Astrocyte (in vitro differentiated cells and primary cell): Measurements from ENCODE around the gene NF2. TPM values are rescaled to one million over a fixed set of nuclear protein-coding genes. Genes with fewer than 3 reads are reported as not detected.
A peak's percentile ranks its signal among the peaks of the same experiment; 100 is the strongest.

Experiments used
- DNase-seq: peaks from one replicate; pipeline ENCODE4 v3.0.0-alpha.2; 2010; ENCODE audit warnings: low read depth
- FAIRE-seq: peaks from 2 replicates; lab custom pipeline; 2011; peaks lifted over from hg19 to GRCh38; lab: Jason Lieb, UNC
- H2AFZ ChIP-seq: 2 replicates; pipeline ENCODE4 v1.6.0; 2012; ENCODE audit warnings: low read depth, low read length, inconsistent platforms
- H3K27ac ChIP-seq: 2 replicates; pipeline ENCODE4 v1.5.1; 2011; ENCODE audit warnings: low read depth, low read length, inconsistent platforms
- H3K27me3 ChIP-seq: 2 replicates; pipeline ENCODE4 v1.6.0; 2011; ENCODE audit warnings: low read length, inconsistent platforms; ENCODE audit not compliant: insufficient read depth
- H3K36me3 ChIP-seq: 2 replicates; pipeline ENCODE4 v1.5.1; 2011; ENCODE audit warnings: low read length, inconsistent platforms; ENCODE audit not compliant: insufficient read depth
- H3K4me1 ChIP-seq: 2 replicates; pipeline ENCODE4 v1.5.1; 2011; ENCODE audit warnings: low read length, inconsistent platforms; ENCODE audit not compliant: insufficient read depth
- H3K4me2 ChIP-seq: 2 replicates; pipeline ENCODE4 v1.6.0; 2012; ENCODE audit warnings: low read length, inconsistent platforms
- H3K4me3 ChIP-seq: 2 replicates; pipeline ENCODE4 v1.5.1; 2011; ENCODE audit warnings: low read depth, mild to moderate bottlenecking, low read length, inconsistent platforms; ENCODE audit not compliant: insufficient read depth
- H3K79me2 ChIP-seq: 2 replicates; pipeline ENCODE4 v1.6.0; 2012; ENCODE audit warnings: mild to moderate bottlenecking, low read length, inconsistent platforms; ENCODE audit not compliant: insufficient read depth
- H3K9ac ChIP-seq: 2 replicates; pipeline ENCODE4 v1.6.0; 2012; ENCODE audit warnings: mild to moderate bottlenecking, low read length, inconsistent platforms
- H3K9me3 ChIP-seq: 2 replicates; pipeline ENCODE4 v1.5.1; 2012; ENCODE audit warnings: low read depth, mild to moderate bottlenecking, low read length, inconsistent platforms; ENCODE audit not compliant: insufficient read depth
- H4K20me1 ChIP-seq: 2 replicates; pipeline ENCODE4 v1.6.0; 2012; ENCODE audit warnings: low read length, inconsistent platforms; ENCODE audit not compliant: insufficient read depth
- H3K27ac Mint-ChIP-seq: one replicate; pipeline ENCODE4 v1.8.0; 2021; ENCODE audit warnings: mild to moderate bottlenecking, mixed read lengths; ENCODE audit not compliant: unreplicated experiment
- H3K27me3 Mint-ChIP-seq: one replicate; pipeline ENCODE4 v1.8.0; 2021; ENCODE audit warnings: low read depth, mixed read lengths; ENCODE audit not compliant: unreplicated experiment
- H3K36me3 Mint-ChIP-seq: one replicate; pipeline ENCODE4 v1.8.0; 2021; ENCODE audit warnings: low read depth, mixed read lengths; ENCODE audit not compliant: unreplicated experiment
- H3K4me1 Mint-ChIP-seq: one replicate; pipeline ENCODE4 v1.8.0; 2021; ENCODE audit warnings: low read depth, mixed read lengths; ENCODE audit not compliant: unreplicated experiment
- H3K4me3 Mint-ChIP-seq: one replicate; pipeline ENCODE4 v1.8.0; 2021; ENCODE audit warnings: mild to moderate bottlenecking, moderate library complexity, mixed read lengths; ENCODE audit not compliant: unreplicated experiment
- H3K9me3 Mint-ChIP-seq: one replicate; pipeline ENCODE4 v1.8.0; 2021; ENCODE audit warnings: mild to moderate bottlenecking, mixed read lengths; ENCODE audit not compliant: unreplicated experiment
- CTCF ChIP-seq: IDR thresholded peaks from 2 replicates; pipeline ENCODE4 v1.5.1; 2011; ENCODE audit warnings: low read depth, mild to moderate bottlenecking, inconsistent platforms, low read length, moderate library complexity; ENCODE audit not compliant: insufficient read depth
- EZH2 ChIP-seq: IDR thresholded peaks from 2 replicates; pipeline ENCODE4 v1.6.1; 2012; ENCODE audit warnings: mild to moderate bottlenecking, low read length, inconsistent platforms; ENCODE audit not compliant: insufficient read depth
- total RNA-seq: library from RNA; stranded (reverse); gene quantifications from 2 replicates; pipeline ENCODE4 v1.2.1, GENCODE V29; 2021

The NF2 gene
- total RNA-seq, 1 donor from 2014 or later: 93.4 TPM

DNA sequence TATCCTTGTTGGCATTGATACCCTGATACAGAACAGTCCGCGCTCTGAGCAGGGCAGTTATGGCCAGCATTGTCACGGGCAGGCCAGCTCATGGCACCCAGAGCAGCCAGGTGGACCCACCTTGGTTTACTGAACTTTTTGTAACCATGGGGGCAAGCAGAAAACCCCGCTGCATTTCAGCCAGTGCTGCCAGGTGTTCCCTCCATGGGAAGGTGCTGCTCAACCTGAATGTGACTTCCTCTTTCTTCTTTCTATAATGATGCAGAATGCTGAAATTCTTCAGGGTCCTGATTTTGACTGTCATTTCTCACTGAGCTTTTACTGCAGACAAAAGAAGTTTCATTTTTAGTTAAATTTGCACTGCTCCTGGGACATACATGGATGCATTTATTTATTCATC lies 80.8 kb downstream of the NF2 start:
- Histone ChIP-seq H3K4me1 (no peaks in the 10 kb centered on the region), H3K36me3 (peaks cover 56% of the 10 kb centered on the region), H2AFZ (no peak overlapping the region), H3K27ac (no peak overlapping the region), H3K79me2 (peaks cover 6% of the 10 kb centered on the region), H3K9ac (no peak overlapping the region), H3K9me3 (no peaks in the 10 kb centered on the region), H3K4me2 (no peak overlapping the region), H3K4me3 (no peak overlapping the region), H4K20me1 (peaks cover 28% of the 10 kb centered on the region), H3K27me3 (no peaks in the 10 kb centered on the region)
- FAIRE-seq (no peak), DNase-seq (no peak)
- TF ChIP-seq EZH2 (no peak), CTCF (no peak)
- Mint-ChIP-seq H3K4me1 (peaks cover 9% of the 10 kb centered on the region), H3K27me3 (no peaks in the 10 kb centered on the region), H3K36me3 (peaks cover 12% of the 10 kb centered on the region), H3K9me3 (no peaks in the 10 kb centered on the region), H3K4me3 (no peak overlapping the region), H3K27ac (no peak overlapping the region)

DNA sequence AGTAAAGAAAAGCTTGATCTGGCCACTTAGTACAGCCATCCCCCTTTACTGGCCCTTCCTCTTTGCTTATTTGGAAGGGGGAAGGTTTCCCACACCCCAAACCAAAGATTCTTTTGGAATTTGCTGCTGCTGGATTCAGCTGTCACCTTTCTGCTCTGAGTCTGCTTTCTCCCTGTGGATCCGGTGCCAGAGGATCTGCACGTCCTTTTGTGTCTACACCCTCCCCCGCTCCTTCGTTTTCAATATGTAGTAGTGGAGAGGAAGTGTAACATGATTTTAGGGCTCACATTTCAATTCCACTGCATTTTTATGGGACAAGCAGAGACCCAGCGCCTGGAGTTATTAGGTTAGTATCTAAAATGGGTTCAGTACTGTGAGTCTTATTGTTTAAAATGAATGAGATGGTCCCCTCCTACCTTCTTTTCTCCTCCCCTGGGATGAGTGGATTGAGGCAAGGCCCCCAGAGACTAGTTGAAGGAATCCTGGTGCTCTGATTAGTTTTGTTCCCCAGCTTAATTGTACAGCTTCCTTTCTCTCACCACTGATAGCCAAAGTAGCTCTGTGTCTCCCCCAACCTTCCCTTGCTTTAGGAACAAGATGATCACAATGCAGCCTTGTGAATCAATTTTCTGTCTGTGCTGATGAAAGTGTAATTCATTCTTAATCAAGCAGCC lies 85.9 kb downstream of the NF2 start:
- peaks cover 26% of the 10 kb centered on the region for H3K4me1 Mint-ChIP-seq
- H3K4me3 ChIP-seq: no peak overlapping the region
- no peaks in the 10 kb centered on the region for H3K27me3 Mint-ChIP-seq
- peaks cover 21% of the 10 kb centered on the region for H3K36me3 Mint-ChIP-seq
- H3K9ac ChIP-seq: no peak overlapping the region
- TF ChIP-seq CTCF (no peak), EZH2 (no peak)
- no peak for DNase-seq
- no peak overlapping the region for H3K27ac ChIP-seq
- H3K4me2 ChIP-seq: peak overlapping the region; percentile 5
- no peaks in the 10 kb centered on the region for H3K9me3 Mint-ChIP-seq
- peaks cover 25% of the 10 kb centered on the region for H3K36me3 ChIP-seq
- H3K27ac Mint-ChIP-seq: peak overlapping the region; percentile 83
- H4K20me1 ChIP-seq: peaks cover 72% of the 10 kb centered on the region
- no peak overlapping the region for H2AFZ ChIP-seq
- H3K79me2 ChIP-seq: peaks cover 10% of the 10 kb centered on the region
- no peaks in the 10 kb centered on the region for H3K27me3 ChIP-seq
- FAIRE-seq: no peak
- peaks cover 9% of the 10 kb centered on the region for H3K4me1 ChIP-seq
- H3K9me3 ChIP-seq: no peaks in the 10 kb centered on the region
- no peak overlapping the region for H3K4me3 Mint-ChIP-seq

- H3K36me3 ChIP-seq: peaks cover 25% of the 10 kb centered on the region
- no peak overlapping the region for H3K4me2 ChIP-seq
- Mint-ChIP-seq H3K36me3 (peaks cover 26% of the 10 kb centered on the region), H3K4me1 (peaks cover 26% of the 10 kb centered on the region), H3K27ac (no peak overlapping the region), H3K27me3 (no peaks in the 10 kb centered on the region), H3K4me3 (no peak overlapping the region), H3K9me3 (no peaks in the 10 kb centered on the region)
- DNase-seq: peak; percentile 30
- H3K27ac ChIP-seq: no peak overlapping the region
- H3K4me1 ChIP-seq: peaks cover 9% of the 10 kb centered on the region
- H3K4me3 ChIP-seq: no peak overlapping the region
- H3K79me2 ChIP-seq: peaks cover 6% of the 10 kb centered on the region
- H3K27me3 ChIP-seq: no peaks in the 10 kb centered on the region
- no peak overlapping the region for H2AFZ ChIP-seq
- no peak for TF ChIP-seq EZH2
- peak; percentile 70 for TF ChIP-seq CTCF
- no peak overlapping the region for H3K9ac ChIP-seq
- no peaks in the 10 kb centered on the region for H3K9me3 ChIP-seq
- peaks cover 74% of the 10 kb centered on the region for H4K20me1 ChIP-seq
- no peak for FAIRE-seq
Measured at GRCh38 chr22:29689880-29690213, 86.4 kb downstream of the NF2 start.
